Stimulated activated CD4-positive, alpha-beta T cell treated with anti-CD3 and anti-CD28 coated beads, Interleukin-12 subunit alpha, Interleukin-12 subunit beta, amount 100 ng/mL, for 48 hours (primary cell): ENCODE measurements around the gene ABCG1.
"Not testable (repeated sequence)": the region's sequence is repeated elsewhere in the genome, so short reads cannot be mapped to it uniquely, and the experiment has no call there.

Source experiments
- DNase-seq, 3 donors: peaks; one replicate each; pipeline ENCODE4 v3.0.0-alpha.2; 2020; ENCODE audit warnings: low read depth in 2 of 3, low spot score in 1 of 3

Gene ABCG1

DNA sequence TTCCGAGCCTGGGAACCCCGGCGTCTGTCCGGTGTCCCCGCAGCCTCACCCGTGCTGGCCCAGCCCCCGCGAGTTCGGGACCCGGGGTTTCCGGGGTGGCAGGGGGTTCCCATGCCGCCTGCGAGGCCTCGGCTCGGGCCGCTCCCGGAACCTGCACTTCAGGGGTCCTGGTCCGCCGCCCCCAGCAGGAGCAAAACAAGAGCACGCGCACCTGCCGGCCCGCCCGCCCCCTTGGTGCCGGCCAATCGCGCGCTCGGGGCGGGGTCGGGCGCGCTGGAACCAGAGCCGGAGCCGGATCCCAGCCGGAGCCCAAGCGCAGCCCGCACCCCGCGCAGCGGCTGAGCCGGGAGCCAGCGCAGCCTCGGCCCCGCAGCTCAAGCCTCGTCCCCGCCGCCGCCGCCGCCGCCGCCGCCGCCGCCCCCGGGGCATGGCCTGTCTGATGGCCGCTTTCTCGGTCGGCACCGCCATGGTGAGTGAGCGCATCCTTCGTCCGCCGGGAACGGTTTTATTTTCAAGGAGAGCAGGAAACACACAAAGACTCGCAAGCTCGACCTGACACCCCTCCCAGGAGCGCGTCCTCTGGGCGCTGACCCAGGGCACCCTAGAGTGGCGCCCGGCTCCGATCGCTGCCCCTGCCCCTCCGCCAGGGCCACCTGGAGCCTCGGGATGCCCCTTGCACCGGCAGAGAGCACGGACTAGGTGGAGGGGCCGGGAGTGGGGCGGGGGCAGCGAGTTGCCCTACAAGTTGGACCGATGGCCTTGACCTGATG lies at the start of gene ABCG1:
TSS of gene ABCG1 (plus strand) at position 305 of the 770 bp plus-strand sequence. CDS start at position 428, 123 bp downstream.
- DNase-seq: no peak

DNA sequence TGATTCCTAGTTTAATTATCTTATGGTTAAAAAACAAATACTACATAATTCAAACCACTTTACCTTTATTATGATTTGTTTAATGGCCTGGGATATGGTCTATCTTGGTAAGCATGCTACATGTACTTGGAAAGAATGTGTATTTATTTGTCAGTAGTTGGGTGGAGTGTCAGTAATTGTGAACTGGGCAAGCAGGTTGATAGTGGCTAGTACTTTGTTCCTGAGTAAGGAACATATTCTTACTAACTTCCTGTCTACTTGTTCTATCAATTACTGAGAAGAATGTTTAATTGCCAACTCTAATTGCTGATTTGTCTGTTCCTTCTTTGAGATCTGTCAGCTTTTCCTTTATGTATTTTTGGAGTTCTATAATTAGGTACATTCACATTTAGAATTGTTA lies 49.2 kb upstream of the ABCG1 start:
- DNase-seq: no peak

DNA sequence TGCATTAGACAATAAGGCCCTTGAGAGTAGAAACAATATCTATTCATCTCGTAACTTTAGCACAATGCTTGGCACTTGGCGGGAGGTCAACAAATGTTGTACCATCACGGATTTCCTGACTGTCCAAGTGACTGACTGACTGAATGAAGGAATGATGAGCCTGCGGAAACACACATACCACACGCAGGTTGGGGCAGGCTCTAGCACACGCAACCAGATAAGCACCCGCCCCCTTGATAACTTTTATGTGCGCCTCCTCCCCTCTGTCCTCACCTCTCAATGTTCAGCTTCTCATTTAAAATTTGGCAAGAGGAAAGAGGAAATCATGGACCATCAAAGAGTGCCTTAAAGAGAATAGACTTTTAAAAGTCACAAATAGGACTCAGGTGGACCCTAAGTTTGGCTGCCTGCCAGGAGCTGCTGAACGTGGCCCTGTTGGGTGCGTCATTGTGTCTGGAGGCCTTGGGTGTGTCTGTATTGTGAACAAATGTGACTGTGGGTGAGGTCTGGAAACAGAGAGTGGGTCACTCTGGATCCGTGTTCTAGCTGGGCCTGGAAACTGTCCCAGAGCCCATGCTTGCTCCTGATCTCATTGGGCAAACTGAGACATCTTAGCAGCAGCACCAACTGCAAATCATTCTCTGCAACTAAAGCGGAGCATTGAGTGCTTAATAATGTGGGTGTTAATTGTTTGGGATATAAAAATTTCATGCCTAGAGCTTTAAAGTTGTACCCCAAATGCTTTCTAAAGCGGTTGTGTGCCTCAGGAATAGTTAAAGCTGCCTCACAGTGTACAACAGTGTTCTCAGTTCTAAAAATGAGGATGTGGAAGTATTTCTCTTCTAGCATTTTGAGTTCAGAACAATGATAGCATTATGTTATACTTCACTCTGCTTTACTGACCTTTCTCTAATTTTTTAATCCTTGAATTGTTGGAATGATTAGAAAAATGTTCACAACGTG lies 47.6 kb upstream of the ABCG1 start:
- no peak for DNase-seq

DNA sequence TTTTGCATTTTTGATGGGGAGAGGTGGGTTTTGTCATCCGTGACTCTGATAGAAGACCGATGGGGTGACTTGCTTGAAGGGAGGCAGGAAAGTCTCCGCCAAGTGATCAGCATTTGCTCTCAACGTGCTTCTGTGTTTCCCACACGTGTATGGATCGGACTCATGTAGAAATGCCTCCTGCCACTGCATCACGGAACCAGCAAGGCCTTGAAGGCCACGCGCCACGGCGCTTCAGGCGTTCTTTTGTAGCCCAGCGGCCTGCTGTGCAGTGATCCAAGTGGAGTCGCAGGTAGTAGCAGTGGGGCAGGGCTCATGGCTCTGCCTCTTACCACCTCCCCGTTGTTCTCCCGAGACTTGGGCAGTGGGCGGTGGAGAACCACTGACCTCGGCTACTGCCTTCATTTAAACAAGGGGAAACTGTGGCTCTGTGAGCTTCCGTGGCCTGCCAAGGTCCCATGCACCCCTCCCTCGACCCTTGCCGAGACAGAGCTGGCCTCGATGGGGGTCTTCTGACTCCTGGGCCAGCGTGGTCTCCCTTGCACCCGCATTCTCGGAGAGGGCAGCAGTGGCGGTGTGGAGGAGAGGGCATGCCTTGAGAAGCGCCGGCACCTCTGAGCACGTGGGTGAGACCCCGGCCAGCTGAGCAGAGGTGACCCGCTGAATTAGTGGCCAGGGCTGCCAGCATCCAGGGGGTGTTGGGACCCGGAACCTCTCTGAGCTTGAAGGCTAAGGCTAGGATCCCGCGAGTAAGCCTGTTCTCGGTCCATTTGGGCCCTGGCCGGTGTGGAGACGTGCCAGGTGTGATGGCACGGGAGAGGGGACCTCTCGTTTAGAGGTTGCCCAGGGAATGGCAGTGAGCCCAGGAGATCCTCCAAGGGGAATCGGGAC lies 46.1 kb upstream of the ABCG1 start:
- DNase-seq: no peak

DNA sequence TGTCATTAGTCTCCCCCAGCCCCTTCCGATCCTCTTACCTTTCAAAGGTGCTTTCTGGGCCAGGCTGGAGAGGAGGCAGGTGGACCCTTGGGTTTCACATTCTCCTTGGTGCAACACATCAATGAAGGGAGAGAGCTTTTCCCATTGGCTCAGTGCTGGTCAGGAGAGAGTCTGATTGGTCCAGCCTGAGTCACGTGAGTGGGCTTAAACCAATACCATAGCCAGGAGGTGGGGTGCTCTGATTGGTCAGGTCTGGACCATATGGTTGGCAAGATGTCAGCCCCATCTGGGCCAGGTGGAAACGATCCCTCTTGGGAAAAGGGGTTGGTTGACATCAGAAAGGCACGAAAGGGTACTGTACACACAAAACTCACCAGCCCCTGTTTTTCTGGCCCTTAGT lies 44.8 kb upstream of the ABCG1 start:
- DNase-seq: no peak

DNA sequence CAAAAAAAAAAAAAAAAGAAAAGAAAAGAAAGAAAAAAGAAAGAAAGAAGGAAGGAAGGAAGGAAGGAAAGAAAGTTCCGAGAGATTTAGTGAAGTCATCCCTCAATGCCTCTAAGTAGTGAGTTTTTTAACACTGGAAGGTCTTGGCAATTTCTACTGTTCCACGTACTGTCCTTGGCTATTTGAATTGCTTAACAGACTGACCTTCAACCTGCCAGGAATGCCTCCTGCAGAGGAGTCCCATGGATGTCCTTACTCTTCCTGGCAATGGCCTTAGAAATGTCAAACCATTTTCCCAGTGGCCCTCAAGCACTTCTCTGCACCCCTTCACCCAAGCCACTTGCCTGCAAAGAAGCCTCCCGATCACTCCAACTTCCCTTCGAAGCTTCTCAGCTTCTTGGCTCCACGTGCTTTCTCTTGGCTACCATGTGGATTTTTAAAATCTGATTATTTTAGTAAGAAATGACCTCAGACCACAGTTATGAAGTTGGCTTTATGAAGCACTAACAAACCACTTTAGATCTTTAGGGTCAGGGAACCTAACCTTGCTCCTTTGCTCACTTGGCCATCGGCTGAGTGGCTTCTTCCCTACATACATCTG lies 43.7 kb upstream of the ABCG1 start:
- DNase-seq: no peak

DNA sequence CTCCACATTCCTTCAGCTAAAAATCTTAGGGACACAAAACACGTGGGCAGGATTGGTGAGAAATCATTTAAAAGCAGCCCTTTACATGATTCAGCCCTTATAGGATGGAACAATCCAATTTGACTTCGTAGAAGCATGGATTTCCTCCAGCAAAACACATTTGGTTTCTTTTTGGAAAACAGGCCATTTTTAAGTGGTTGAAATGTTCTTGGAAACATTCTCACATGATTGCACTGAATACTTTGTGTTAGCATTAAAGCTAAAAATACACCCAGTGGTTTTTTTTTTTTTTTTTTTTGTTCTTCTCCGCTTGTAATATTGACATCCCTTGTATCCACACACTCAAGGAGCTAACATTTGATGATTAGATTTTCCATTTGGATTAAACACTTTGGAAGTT lies 42.1 kb upstream of the ABCG1 start:
- no peak for DNase-seq

DNA sequence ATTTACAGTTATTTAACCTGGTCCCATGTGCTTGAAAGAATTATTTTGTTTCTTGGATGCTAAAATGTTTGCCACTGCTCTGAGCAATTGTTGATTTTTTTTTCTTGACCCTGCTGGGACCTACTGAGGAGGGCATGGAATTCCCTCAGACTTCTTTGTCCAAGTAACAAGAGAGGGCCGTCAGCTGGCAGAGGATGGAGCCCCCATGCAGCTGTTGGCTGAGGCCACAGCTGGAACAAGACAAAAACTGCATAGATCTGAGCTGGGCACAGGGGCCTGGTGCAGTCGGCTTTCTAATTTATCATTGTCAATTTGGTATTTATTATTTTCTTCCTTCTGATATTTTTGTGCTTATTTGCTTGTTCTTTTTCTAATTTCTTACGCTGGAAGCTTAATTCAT lies 39.6 kb upstream of the ABCG1 start:
- no peak for DNase-seq

DNA sequence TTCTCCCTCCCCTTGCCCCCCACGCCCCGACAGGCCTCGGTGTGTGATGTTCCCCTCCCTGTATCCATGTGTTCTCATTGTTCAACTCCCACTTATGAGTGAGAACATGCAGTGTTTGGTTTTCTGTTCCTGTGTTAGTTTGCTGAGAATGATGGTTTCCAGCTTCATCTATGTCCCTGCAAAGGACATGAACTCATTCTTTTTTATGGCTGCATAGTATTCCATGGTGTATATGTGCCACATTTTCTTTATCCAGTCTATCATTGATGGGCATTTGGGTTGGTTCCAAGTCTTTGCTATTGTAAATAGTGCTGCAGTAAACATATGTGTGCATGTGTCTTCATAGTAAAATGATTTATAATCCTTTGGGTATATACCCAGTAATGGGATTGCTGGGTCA lies 38.9 kb upstream of the ABCG1 start:
- DNase-seq: not testable (repeated sequence)

DNA sequence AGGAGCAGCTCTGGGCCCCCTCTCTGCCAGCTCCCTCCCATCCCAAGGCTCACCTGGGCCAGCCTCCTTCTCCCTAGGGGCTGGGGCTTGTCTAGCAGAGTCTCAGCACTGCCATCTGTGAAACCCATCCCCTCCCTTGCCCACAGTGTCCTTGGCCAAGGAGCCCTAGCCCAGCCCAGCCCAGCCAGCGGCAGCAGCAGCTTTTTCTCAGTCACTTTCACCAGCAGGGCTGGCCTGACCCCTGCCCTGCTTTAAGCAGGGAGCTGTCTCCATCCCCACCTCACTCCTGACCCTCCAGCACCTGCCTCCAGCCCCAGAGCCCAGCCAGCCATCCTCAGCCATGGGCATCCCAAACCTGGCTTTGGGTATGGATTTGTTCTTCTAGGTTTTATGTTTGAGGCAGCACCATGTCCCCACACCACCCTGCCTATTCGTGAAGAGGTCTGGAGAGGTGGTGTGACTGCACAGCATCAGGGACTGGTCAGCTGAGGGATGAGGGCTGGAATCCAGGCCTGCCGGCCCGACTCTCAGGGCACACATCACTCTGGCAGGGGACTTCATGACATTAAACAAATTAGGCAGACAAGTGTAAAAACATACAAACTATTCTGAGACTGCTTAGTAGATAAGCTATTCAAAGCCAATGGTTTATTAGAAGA lies 36.1 kb upstream of the ABCG1 start:
- DNase-seq: no peak

DNA sequence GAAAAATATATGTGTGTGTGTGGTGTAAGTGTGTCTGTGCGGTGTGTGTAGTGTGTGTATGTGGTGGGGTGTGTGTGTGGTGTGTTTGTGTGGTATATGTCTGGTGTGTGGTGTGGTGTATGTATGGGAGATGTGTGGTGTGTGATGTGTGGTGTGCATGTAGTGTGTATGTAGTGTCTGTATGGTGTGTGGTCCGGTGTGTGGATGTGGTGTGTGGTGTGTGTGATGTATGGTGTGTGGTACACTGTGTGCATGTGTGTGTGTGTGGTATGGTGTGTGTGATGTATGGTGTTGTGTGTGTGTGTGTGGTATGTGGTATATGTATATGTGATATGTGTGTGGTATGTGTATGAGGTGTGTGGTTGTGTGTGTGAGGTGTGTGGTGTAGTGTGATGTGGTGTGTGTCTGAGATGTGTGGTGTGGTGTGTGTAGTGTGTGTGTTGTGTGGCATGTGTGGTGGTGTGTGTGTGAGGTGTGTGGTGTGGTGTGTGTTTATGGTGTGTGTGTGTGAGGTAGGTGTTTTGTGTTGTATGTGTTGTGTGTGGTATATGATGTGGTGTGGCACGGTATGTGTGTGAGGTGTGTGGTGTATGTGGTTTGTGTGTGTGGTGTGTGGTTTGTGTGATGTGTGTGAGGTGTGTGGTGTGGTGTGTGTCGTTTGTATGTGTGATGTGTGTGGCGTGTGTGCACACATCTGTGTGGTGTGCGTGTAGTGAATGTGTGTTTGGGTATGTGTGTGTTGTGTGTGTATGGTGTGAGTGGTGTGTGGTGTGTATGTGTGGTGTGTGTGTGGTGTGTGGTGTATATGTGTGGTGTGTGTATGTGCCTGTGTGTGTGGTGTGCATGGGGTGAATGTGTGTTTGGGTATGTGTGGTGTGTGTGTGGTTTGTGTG lies 35.3 kb upstream of the ABCG1 start:
- no peak for DNase-seq

DNA sequence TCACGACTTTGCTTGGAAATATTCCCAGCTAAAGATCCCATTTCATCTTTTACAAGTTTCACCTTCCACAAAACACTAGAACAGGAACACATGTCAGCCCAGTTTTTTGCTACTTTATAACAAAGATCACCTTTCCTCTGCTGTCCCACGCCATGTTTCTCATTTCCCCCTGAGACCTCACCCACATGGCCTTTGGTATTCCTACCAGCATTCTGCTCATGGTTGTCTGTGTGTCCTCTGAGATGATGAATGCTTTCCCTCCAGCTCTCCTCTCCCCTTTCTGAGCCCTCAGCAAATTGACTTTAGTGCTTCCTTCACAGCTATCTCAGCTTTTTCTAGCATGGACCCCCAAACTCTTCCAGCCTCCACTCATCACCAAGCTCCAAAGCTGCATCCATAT lies 32.3 kb upstream of the ABCG1 start:
- DNase-seq: no peak

DNA sequence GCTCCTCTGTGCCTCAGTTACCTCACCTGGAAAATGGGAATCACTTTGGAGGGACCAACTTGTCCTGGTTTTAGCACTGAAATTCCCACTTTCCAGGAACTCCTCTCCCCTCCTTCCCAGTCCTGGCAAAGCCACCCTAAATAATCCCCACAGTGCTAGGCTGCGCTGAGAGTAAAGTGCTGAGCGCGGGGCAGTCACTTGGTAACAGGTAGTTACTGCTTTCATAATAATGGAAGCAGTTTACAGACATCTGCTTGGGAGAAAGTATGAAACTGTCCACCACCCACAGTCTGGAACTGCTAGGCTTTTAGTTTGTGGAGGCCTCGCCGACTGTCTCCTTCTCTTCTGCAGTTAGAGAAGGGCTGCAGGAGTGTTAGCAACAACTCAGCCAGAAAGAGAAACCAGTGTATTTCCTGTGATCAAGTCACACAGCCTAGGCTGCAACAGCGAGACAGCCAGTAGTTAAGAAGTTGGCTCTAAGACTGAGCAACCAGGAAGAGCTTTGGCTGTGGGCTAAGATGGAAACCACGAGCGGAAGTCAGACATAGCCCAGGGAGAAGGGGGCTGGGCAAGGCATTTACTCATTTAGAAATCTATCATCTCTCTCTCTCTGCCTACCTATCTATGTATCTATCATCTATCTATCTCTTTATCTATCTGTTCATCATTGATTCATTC lies 30.8 kb upstream of the ABCG1 start:
- DNase-seq: peak; percentile 52 to 70 (median 64)

DNA sequence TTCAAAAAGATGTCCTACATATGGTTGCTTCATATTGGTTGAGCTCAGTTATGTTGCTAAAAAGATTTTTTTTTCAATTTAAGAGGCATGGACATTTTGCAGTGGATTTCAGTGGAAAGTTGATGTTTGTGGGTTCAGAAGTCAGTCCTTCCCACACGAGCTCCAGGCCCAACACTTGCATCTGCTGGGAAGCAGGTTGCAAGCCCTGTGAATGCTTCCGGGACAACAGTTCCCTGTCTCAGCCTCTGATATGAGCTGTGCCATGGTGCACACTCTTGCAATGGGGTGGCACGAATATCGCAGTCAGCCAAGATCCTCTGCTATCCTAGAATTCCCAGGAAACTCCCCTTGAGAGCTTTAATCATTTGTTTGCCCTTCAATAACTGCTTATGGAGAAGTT lies 30.3 kb upstream of the ABCG1 start:
- DNase-seq: no peak

DNA sequence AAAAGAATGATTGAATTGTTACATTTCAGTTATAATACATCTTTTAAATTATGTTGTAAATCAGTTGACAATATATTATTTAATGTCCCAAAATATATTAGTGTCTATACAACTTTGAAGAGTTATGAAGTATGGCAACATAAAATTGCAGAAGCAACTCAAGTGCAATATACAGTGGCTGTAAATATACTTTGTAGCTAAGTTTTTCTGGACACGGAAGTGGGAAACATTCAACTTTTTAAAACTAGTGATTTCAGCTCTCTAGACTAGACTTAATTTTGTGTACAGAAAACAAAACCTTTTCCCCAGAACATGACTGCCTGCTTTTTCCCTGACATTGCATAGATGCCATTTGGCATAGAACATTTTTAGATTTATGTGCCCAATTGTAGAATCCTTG lies 29.5 kb upstream of the ABCG1 start:
- no peak for DNase-seq

DNA sequence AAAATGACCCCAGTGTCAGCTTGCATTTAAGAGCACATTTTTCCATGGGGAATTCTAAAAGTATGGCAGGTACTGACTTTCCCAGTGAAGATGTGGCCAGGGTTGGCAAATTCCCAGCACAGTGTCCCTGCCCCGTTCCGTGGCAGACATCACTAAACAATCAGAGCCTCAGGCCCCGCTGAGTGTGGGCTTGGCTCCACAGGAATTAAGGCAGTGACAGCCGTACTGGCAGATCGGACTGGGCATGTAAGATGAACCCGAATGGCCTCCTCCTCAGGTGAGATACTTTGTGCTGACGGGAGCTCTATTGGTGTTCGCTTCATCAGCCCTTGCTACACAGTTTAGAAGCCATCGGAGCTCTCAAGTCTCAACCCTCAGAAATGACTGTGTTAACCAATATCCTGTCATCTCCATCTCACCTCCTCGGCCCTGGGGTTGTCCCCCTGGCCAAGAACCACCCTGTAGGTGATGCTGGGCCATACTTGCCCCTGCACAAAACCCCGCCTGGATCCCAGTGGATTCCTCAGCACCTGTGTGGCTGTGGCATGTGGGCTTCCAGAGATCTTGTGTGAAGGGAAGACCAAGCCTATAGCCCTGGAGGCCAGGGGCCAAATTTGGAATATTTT lies 29.0 kb upstream of the ABCG1 start:
- peak in 1 of 3 donors; percentile 24 for DNase-seq

DNA sequence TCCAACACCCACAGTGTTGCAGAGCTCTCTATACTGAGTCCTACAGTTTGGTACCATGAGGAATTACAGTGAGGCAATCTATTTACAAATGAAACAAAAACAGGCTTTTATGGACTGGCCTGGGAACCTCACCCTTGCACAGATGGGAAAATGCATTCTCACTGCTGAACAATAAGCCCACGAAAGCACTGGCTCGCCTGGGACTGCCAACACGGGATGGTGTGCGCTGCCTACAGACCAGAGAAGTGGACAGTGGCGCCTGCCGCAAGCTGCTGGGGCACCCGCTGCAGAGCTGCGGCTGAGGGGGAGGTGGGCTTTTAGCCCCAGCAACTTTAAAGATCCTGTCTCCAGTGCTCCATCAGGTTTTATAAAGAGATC lies 28.5 kb upstream of the ABCG1 start:
- DNase-seq: no peak

DNA sequence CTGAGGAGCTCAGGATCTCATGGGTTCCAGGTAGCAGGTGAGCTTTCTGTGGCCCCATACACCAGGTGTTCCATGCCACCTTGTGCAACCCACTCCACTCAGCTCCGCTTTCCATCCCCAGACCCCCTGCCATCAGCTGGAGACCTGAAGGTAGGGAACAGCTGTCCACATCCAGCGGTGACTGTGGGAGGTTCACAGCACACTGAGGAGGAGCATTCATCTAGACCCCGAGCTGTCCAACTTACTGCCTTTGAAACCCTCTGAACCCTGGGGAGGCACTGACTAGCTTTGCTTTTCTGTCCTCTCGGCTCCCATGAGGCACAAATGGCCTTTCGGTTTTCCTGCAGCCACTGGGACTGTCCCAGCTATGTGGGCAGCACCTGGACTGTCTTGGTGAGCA lies 27.9 kb upstream of the ABCG1 start:
- DNase-seq: no peak
